GM18511 (cell line): ENCODE data around the gene TUBA3D.
"Not testable (repeated sequence)": the region's sequence is repeated elsewhere in the genome, so short reads cannot be mapped to it uniquely, and the experiment has no call there.

Source experiments
- ATAC-seq: cut with Tn5 transposase; IDR thresholded peaks from one replicate; pipeline ENCODE4 v1.9.1; 2021; ENCODE audit warnings: mild to moderate bottlenecking, moderate library complexity; ENCODE audit not compliant: unreplicated experiment

Gene TUBA3D

DNA sequence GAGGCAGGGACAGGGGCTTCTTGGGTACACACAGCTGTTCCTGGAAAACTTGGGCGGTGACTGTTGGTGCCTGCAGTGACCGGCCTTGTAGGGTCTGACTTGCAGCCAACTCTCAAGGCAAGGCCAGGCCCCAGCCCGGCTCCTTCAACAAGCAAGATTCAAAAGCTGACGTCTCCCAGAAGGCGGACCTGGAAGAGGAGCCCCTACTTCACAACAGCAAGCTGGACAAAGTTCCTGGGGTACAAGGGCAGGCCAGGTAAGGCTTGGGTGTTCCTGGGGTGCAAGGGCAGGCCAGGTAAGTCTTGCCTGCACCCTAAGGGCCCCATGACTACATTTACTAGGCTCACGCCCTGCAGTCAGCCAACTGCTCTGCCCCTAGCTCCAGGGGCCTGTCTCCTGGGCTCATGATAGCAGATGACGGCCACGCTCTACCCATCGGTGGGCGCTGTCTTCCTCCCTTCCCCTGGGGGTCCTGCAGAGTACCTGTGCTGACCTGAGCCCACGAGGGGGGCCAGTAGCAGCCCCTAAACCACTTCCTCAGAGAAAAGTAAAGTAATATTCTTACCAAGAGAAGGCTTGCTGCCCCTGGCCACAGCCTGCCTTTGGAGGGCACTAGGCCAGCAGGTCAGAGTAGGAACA, 55.7 kb downstream of the TUBA3D start:
- not testable (repeated sequence) for ATAC-seq
